ENCODE measurements around the gene ERBB4.

The ERBB4 gene

DNA sequence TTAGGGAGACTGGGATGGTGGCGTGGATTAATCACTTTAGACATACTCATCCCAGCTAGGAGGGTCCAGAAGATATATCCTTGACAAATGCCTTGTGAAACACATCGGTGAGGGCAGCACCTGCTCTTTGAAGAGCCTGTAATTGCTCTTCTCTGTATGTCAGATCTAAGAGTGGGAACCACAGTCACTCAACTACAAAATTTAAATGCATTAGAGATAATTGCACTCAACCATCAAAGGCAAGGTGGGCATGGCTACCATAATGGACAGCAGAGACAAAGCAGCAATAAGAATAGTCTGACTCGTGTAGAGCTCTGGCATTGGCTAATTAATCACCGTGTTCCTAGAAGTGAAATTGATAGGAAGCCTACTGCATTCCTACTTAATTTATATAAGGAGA, 96.8 kb downstream of the ERBB4 start:
- FAIRE-seq = no peak

GRCh38 chr2:212441141-212441540, 97.5 kb downstream of the ERBB4 start:
- no peak for DNase-seq (ENCODE audit: extremely low spot score, insufficient read length, low read depth)
- FAIRE-seq = no peak

More for the DNA sequence above, 96.8 kb downstream of the ERBB4 start:
- no peak for DNase-seq (ENCODE audit: extremely low spot score, insufficient read length, low read depth)

DNA sequence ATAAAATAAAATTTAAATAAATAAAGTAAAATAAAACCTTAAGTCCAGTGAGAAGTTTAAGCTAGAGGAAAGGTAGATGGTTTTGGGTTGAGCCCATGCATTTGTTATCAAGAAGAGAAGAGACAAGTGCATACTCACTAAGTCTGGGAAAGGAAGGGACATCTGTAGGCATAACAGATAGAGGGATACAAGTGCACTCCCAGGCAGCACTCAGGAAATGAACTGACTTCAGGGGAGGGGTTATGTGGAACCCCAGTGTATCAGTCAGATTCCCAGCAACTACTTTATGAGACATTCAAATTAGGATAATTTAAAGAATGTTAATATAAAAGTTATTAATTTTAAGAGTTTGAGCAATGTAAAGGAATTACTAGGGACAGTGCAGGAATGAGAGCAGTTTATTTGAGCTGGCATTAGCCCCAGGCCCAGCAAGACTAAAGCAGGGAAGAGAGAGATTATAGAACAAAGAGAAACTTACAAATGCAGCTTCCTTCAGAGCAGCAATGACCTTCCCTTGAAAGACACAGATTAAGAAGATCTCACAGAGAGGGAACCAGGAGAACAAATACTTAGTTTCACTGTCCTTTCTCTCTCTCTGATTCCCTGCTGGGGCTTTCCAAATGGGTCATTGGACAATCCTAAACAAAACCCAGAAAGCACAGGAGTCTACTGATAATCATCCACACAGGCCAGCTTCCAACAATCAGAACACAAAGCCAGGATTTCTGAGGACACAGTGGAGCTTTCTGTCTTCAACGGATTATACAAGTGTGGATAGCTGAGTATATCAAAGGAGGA, 109.7 kb downstream of the ERBB4 start:
- DNase-seq (ENCODE audit: extremely low spot score, insufficient read length, low read depth) (no peak), FAIRE-seq (no peak)

DNA sequence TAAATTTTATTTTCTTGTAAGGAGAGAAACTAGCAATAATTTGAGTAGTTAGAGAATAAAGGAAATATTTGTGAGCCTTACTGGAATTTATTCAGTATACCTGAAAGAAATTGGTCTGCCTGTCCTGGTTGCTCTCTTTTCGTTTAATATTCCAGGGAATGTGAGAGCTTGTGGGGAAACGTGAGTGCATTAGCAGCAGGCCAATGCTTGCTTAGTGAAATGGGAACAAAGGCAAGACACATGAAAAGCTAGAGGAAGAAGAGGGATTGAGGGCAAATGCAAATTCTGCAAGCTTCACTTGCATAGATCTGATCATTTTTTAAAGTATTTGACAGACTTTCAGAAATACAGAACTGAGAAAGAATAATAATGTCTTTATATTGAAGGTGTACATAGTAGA, 111.0 kb downstream of the ERBB4 start:
- FAIRE-seq = no peak

DNA sequence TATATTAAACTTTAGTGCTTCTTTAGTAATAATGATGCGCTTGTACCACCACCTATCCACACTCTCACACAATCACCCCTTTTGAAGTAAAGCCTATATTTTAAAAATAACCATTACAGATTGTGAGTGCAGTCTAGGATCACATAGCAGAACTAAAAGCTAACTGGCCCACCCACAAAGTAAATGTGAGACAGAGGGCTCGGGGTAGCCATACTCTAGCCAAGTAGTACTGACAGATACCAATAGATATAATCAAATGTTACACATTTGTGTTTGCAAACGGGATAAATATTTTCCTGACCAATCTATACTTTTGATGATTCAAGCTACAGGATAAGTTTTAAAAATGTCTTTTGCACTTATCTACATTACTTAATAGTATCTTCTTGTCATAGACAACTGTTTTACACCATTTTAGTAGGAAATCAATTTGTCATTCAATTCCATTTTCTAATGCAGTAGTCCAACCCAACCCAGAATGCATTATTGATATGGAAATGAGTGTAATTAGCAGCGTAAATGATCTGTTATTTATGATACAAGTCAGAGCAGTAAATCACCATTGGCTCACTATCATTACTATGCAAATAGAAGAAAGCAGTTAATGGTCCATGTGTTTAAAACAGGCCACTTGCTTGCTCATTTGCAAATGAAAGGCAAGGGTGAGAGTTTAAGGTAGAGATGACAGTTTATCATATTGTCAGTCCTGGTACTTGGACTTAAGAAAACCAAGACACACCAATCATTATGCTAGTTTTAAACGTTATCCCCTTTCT, 111.8 kb downstream of the ERBB4 start:
- DNase-seq (ENCODE audit: extremely low spot score, insufficient read length, low read depth) = no peak
- no peak for FAIRE-seq

More for the DNA sequence above, 111.0 kb downstream of the ERBB4 start:
- no peak for DNase-seq (ENCODE audit: extremely low spot score, insufficient read length, low read depth)

- DNase-seq (ENCODE audit: extremely low spot score, insufficient read length, low read depth) = no peak
- no peak for FAIRE-seq
Observed at GRCh38 chr2:212424082-212424481, 114.5 kb downstream of the ERBB4 start.

GRCh38 chr2:212423089-212423488, 115.5 kb downstream of the ERBB4 start:
- DNase-seq (ENCODE audit: extremely low spot score, insufficient read length, low read depth) = no peak
- no peak for FAIRE-seq

DNA sequence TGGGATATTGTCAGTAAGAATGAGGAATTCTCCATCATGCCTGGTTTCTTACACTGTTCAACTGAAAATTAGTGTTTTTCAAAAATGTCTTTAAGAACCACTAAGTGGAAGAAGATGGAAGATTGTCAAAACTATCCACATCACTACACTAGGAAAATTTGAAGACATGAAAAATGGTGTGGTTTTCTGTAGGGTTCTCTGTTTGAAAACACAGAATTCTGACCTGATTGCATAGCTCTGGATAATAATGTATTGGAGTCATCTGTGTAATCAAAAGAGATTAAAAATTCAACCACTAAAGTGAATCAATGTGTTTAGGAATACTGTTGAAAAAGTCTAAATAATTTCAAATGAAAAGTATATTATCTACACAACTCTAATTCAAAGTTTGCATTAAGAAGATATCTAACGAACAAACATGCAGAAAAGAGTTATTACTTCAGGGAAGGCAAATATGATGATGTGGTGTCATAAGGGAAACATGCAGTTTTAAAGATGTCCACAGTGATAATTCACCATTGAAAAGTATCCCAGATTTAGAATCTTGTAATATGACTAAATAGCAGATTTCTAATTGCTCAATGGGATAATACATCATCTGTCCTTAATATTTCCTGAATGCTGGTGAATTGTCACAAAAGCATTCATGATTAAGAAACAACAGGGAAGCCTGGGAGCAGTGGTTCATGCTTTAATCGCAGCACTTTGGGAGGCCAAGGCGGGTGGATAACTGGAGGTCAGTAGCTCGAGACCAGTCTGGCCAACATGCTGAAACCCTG, 116.9 kb downstream of the ERBB4 start:
- DNase-seq (ENCODE audit: extremely low spot score, insufficient read length, low read depth) (no peak), FAIRE-seq (no peak)

- no peak for FAIRE-seq
- DNase-seq (ENCODE audit: extremely low spot score, insufficient read length, low read depth) = no peak
Observed at GRCh38 chr2:212416086-212416485, 122.5 kb downstream of the ERBB4 start.

DNA sequence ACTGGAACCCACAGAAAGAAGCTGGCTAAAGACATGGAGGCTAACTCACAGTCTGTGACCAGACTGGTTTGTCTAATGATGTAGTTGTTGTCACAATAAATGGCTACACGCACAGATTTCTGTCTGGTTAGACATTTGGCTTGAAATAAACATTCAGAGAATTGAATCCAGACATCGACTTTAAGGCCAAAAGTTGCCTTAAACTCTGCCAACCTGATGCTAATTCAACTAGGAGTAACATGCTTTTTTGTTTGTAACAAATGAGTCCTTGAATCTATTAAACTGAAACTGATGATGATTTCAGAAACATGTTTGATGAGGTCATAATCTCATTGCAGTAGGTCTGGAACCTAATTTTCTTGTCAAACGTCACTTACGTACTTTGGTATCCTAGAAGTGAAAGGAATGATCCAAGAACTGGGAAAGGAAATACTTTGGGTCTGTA, 123.8 kb downstream of the ERBB4 start:
- FAIRE-seq = no peak
- no peak for DNase-seq (ENCODE audit: extremely low spot score, insufficient read length, low read depth)

DNA sequence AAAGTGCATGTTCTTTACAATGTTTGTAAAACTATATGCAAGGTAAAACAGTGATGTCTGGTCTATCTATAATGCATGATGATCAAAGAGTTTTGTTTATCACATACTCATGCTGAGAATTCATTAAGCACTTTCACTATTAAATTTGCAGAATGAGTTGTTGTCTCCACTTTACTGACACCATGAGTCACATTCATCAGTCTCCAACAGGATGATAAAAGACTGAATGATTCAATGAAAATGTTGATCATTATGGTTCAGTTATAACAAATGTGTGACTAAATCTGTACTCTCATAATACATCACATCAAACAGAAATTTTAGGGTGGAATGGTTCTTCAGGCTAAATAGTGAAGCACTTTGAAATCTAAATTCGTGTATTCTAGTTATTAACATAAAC, 129.0 kb downstream of the ERBB4 start:
- no peak for FAIRE-seq
- no peak for DNase-seq (ENCODE audit: extremely low spot score, insufficient read length, low read depth)

DNA sequence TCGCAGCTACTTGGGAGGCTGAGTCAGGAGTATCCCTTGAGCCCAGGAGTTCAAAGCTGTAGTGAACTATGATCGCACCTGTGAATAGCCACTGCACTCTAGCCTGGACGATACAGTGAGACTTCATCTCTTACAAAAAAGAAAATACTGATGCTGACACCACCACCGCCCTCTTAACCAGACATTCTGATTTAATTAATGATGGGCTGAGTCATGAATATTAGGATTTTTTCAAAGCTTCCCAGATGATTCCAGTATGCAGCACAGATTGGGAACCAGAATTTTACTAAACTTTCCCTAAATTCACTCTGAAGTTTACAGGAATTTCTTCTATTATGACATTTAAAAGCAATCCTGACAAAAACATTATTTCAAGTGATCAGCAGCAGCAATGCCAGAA, 130.1 kb downstream of the ERBB4 start:
- DNase-seq (ENCODE audit: extremely low spot score, insufficient read length, low read depth) = no peak
- no peak for FAIRE-seq

DNA sequence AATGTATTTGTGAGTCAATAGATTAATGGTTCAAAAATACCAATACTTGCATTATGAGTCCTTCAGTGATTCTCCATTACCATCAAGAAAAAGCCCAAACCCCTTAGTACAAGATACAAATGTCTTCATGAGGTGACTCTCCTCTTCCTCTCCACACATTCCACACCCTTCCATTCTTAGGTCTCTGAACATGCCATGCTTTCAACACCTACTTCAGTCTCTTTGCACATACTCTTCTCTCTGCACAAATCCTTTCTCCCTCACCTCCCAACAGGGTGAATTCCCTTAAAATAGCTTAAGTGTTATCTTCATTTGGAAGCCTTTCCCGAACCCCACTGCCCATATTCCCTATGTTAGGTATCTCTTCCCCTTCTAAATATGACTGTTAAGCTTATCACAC, 131.9 kb downstream of the ERBB4 start:
- DNase-seq (ENCODE audit: extremely low spot score, insufficient read length, low read depth) = no peak

DNA sequence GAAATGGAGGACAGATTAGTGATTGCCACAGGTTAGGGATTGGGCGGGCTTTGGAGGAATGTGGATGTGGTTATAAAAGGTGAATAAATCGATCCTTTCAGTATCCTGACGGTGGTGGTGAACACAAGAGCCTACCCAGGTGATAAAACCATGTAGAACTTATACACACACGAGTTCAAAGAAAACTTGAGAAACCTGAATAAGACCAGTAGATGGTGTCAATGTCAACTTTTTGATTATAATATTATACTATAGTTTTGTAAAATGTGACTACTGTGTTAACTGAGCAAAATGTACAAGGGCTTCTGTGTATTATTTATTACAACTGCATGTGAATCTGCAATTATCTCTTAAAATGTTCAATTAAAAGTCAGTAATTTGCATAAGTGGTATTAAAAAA, 136.3 kb downstream of the ERBB4 start:
- FAIRE-seq (no peak), DNase-seq (ENCODE audit: extremely low spot score, insufficient read length, low read depth) (no peak)

More for the DNA sequence above, 131.9 kb downstream of the ERBB4 start:
- FAIRE-seq = no peak

DNA sequence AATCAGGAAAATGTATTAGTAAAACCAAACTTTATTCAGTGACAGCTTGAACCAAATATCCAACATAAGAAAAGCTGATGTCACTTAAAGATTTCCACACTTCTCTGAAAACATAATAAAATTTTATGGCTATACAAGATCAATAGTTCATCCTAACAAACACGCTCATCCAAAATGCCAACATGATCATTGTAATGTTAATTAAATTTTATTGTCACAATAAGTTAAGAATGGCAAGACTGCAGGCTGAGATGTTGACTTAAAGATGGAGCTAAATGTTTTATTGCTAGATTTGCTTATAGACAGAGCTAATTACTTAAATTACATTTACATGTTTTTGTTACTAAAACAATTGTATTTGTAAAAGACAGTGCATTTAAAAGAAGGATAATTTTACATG, 140.3 kb downstream of the ERBB4 start:
- no peak for DNase-seq (ENCODE audit: extremely low spot score, insufficient read length, low read depth)
- FAIRE-seq = no peak

GRCh38 chr2:212392544-212392943, 146.1 kb downstream of the ERBB4 start:
- DNase-seq (ENCODE audit: extremely low spot score, insufficient read length, low read depth) (no peak), FAIRE-seq (no peak)

DNA sequence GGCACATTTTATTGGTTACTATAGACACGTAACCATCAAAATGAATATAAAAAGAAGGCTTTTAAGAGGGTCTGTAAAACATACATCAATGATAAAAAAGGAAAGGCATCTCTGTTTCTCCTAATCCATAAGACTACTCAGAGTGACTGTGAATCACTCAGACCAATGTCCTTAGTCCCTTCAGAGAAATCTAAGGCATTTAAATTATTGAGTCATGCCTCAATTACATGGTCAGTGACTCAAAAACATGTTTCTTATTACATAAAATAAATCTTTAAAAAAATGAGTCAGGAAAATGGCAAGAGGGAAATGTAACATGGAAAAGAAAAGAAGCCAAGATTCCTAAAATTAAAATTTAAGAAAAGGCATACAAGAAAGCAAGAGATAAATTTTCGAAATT, 146.6 kb downstream of the ERBB4 start:
- DNase-seq (ENCODE audit: extremely low spot score, insufficient read length, low read depth) (no peak), FAIRE-seq (no peak)

DNA sequence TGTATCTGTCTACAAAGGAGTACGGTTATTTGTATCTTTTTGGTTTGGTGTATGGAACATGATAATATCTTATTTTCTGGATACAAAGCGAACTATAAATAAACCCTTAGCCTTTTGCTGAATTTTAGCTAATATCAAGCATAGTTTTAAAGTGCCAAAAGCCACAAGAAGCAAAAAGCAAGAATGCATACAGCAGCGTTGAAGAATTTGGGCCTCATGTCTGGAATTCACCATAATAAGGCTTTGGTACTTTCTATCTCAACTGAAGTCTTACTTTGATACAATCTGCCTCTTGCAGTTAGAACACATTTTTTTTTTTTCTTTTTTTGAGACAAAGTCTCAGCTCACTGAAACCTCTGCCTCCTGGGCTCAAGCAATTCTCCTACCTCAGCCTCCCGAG, 151.5 kb downstream of the ERBB4 start:
- DNase-seq (ENCODE audit: extremely low spot score, insufficient read length, low read depth) = no peak
- no peak for FAIRE-seq

DNA sequence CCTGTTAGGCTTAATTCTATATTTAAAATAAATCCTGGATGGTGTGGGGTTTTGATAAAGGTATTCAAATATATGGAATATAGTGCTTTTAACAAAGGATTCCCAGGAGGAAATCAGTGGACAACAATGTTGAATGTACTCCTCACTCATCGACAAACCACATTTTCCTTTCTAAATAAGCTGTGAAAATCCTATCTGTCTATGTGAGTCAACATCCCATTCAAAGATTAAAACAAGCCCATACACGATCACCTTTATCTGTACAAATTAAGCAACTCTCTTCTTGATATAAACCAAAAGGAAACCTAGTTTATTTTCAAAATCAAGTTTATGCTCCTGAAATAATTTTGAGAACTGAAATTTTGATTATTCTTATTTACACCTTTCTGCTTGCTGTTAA, 153.4 kb downstream of the ERBB4 start:
- DNase-seq (ENCODE audit: extremely low spot score, insufficient read length, low read depth) (no peak), FAIRE-seq (no peak)

DNA sequence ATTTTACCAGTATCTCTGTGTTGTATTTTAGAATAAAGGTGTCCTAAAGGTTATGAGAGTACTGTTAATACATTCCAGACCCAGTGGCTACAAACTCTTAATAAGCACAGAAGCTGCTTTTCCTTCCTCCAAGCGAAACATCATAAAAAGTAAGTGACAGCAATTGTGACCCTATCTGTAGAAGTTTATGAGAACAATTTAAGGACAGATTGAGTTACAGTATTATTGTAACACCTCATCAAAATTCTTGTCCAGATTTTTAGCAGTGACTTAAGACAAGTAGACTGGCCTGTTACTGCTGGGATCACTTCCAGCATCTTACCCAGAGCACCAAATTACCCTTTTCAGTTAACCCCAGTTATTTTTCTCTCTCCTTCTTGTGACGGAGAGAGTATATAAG, 154.6 kb downstream of the ERBB4 start:
- FAIRE-seq (no peak), DNase-seq (ENCODE audit: extremely low spot score, insufficient read length, low read depth) (no peak)
